ENCODE results near the gene TSPAN11.
"Not testable (repeated sequence)": the region's sequence is repeated elsewhere in the genome, so short reads cannot be mapped to it uniquely, and the experiment has no call there.

Gene TSPAN11
- long read RNA-seq, donor 1: 0 reads
- long read RNA-seq, donor 2, partial matches to known transcripts: 0 of 5 reads
- long read RNA-seq, donor 2, other reads (novel, unspliced or antisense): 0 of 5 reads
- long read RNA-seq, donor 3: 0 reads
- long read RNA-seq, donor 4: 0 reads
- long read RNA-seq, donor 5: 0 reads
- long read RNA-seq, donor 6, partial matches to known transcripts: 0 of 1 reads
- long read RNA-seq, donor 6, other reads (novel, unspliced or antisense): 0 of 1 reads
- long read RNA-seq, donor 7, partial matches to known transcripts: 0 of 4 reads
- long read RNA-seq, donor 7, other reads (novel, unspliced or antisense): 0 of 4 reads
- long read RNA-seq, donor 8, partial matches to known transcripts: 0 of 1 reads
- long read RNA-seq, donor 8, other reads (novel, unspliced or antisense): 0 of 1 reads

- DNase-seq: peak; percentile 77
Observed at GRCh38 chr12:30926243-30927221, at the start of gene TSPAN11. Gene TSPAN11 (plus strand): TSS chr12:30926748. CDS start chr12:30953992, 27,244 bp downstream.

DNA sequence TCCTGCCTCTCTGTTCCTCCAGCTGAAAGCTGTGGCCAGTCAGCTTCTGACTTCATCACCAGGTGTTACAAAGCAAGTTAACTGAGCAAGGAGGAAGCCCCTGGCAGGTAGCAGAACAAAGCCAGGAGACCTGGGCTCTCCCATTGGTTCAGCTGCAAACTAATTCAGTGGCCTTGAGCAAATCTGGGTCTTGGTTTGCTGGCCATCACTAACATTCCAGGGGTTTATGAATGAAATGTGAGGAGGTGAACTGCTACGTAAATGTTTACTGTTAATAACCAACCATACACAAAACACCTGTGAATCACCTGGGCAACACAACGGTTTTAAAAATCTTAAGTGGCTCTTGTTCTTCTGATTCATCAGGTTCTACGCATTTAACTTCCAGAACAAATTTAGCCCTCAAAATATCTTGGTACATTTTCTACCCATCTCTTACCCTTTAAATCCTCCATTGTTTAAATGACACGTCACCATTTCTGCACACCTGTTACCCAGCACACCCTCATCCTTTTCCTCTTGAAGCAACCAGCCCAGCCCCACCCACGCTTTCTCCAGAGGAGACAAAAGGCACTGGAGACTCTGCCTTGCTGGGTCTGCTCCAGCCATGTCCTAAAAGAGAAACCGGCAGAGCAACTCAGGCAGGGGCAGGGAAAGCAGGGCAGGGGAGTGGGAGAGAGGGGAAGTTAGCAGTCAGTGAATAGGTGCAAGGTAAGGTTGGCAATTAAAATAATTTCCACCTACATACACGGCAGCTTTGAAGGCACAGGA lies 49.3 kb upstream of the TSPAN11 start:
- no peak for DNase-seq

DNA sequence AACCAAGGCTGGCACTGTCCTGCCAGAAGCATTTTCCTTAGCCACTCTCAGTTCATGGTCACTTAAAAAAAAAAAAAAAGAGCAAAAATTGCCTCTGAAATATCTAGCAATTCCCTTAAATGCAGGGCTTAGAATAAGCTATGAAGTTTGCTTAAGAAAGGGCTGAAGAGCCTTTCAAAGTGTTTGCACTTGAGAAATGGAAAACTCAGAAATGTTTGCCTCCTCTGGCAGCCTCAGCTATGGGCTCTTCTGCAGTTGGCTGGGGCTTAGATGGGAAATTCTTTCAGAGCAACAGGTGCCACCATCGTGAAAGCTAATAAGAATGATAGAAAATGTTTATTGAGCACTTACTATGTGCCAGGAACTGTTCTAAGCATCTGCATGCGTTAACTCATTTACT lies 48.5 kb upstream of the TSPAN11 start:
- no peak for DNase-seq

- peak; percentile 35 for DNase-seq
Observed at GRCh38 chr12:30880061-30880460, 46.5 kb upstream of the TSPAN11 start.

- no peak for DNase-seq
Observed at GRCh38 chr12:30880813-30881212, 45.7 kb upstream of the TSPAN11 start.

GRCh38 chr12:30882706-30883105 lies 43.8 kb upstream of the TSPAN11 start:
- DNase-seq: no peak

- no peak for DNase-seq
Observed at GRCh38 chr12:30884799-30885198, 41.7 kb upstream of the TSPAN11 start.

GRCh38 chr12:30885321-30885720 lies 41.2 kb upstream of the TSPAN11 start:
- DNase-seq: no peak

DNA sequence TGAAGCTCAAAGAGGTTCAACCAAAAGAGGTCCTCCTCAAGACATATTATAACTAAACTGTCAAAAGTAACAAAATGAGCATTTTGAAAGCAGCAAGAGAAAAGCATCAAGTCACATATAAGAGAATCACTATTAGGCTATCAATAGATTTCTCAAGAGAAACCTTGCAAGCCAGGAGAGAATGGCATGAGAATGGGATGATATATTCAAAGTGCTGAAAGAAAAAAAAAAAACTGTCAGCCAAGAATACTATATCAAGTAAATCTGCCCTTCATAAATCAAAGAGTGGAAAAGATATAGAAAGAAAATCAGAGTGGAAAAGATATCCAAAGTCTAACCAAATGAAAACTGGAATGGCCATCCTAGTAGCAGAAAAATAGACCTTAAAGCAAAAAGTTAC lies 39.3 kb upstream of the TSPAN11 start:
- no peak for DNase-seq

DNA sequence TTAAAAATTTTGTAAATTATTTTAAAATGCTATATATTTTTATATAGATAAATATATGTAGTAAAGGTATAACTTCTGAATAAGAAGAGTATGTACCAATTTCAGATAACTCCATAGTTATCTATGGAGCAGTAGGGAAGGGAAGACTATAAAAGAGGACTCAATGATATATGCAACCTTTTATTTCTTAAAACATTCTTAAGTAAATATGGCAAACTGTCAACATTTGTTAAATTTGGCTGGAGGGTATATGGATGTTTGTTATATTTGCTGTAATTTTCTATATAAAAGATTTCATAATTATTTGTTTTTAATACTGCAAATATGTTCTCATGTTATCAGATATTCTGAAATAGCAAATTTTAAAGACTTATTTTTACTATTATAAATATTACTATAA lies 38.3 kb upstream of the TSPAN11 start:
- no peak for DNase-seq

GRCh38 chr12:30894531-30894930 lies 32.0 kb upstream of the TSPAN11 start:
- not testable (repeated sequence) for DNase-seq

GRCh38 chr12:30896461-30896860 lies 30.1 kb upstream of the TSPAN11 start:
- DNase-seq: no peak

DNA sequence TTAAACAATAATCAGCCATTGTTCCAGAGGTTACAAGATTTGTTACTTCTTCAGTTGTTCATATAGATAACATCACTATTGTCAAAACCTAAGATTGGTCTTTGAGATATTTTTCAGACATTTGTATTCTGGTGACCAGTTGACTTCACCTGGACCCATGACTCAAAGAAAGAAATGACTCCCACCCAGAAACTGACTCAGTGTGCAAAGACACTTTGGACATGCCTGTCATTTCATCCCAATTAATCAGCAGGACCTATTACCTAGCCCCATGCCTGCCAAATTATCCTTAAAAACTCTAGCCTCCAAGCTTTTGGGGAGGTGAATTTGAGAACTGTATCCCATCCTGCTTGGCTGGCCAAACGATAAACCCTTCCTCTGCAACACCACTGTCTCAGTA lies 27.7 kb upstream of the TSPAN11 start:
- no peak for DNase-seq

DNA sequence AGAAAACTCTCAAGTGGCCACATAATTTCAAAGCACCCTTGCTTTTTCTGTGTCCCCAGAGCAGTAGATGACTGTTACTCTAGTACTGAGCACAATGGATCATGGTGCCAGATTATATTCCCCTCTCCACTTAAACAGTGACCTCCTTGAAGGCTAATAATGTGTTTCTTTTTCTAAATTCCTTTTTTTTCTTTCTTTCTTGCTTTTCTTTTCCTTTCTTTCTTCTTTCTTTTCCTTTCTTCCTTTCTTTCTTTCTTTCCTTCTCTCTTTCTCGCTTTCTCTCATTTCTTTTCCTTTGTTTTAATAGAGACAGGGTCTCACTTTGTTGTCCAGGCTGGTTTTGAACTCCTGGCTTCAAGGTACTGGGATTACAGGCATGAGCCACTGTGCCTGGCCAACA lies 26.2 kb upstream of the TSPAN11 start:
- DNase-seq: no peak

DNA sequence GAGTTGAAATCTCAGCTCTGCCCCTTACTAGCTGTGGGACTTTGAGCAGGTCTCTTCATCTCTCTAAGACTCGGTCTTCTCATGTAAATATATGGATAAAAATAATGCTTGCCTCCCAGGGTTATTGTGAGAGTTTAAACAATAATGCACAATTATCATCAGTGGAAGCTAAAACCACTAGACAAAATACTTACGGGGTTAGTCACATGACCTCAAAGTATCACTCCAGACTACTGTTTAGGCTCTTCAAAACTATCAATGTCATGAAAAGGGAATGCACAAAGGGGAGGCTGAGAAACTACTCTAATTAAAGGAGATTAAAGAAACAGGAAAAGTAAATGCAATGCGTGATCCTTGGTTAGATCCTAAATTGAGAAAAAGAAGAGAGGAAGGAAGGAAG lies 24.5 kb upstream of the TSPAN11 start:
- DNase-seq: no peak

DNA sequence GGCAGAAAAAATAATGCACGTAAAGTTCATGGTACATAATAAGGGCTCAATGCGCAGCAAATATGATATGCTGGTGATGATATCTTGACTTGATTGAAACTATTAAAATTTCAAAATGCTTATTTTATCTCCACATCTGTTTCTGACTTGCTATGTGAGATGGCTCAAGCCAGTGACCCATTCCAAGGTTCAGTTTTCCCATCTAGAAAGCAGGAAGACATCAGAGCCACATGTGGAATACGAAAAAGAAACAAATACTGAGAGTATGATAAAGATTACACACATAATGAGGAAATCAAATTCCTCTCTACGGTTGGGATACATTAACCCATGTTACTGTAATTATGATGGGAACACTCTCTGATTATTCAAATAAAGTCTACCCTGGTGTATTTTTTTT lies 24.0 kb upstream of the TSPAN11 start:
- no peak for DNase-seq

DNA sequence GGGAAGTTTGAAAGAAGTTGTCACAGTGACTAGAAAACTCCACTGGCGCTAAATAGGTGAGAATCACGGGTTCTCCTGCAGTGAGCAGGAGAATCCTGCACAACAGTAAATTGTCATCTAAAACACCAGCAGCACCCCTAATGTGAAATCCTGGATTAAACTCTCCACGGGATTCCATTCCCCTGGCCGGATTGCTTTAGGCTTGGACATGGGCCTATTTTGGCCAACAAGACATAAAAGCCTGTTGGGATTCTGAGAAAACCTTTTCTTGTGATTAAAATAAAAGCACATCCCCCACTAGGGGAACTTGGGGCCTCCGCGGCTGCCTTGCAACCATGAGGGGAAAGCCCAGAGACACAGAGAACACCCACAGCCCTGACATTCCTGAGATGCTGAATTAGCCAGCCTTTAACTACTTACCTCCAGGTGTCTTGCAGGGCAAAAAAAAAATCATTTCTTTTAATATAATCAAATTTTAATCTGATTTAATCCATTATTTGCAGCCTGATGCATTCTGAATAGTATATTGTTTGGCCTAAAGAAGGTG lies 21.0 kb upstream of the TSPAN11 start:
- DNase-seq: no peak

DNA sequence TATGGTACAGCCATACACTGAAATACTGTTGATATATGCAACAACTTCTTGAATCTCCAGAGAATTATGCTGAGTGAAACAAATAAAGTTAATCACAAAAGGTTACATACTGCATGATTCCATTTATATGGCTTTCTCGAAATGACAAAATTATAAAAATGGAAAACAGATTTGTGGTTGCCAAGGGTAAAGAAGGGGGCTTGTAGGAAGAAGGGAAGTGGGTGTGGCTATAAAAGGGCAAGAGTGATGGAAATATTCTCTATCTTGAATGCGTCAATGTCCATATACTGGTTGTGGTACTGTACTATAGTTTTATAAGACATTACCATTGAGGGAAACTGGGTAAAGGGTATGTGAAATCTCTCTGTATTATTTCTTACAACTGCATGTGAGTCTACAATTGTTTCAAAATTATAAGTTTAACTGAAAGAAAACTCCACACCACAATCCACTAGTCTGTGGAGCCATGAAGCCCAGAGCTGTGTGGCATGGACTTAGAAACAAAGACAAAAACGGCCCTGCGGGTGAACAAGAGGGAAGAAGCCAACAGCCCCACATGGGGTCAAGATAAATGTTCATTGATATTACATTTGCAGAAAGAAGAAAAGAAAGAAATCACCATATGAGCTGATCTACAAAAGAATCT lies 18.3 kb upstream of the TSPAN11 start:
- no peak for DNase-seq

GRCh38 chr12:30908722-30909348 lies 17.7 kb upstream of the TSPAN11 start:
- no peak for DNase-seq

GRCh38 chr12:30909349-30910037 lies 17.1 kb upstream of the TSPAN11 start:
- DNase-seq: no peak

- DNase-seq: no peak
Observed at GRCh38 chr12:30910038-30910350, 16.6 kb upstream of the TSPAN11 start.
